Gastroesophageal sphincter (tissue), 3 donors: ENCODE measurements around the gene FAM83D.

ENCODE experiments used
- CTCF ChIP-seq, 4 experiments: fragments of 200-600 bp in 2 of 4; fragments of 450-650 bp in 2 of 4; sonication (generic) in 1 of 4; IDR thresholded peaks; one replicate each; pipeline ENCODE4 v1.5.1; 2017 to 2019; ENCODE audit warnings: antibody characterized with exemption in 4 of 4, mild to moderate bottlenecking in 2 of 4, moderate library complexity in 2 of 4
- EP300 ChIP-seq: sonication (generic); formaldehyde crosslinking; IDR thresholded peaks from one replicate; pipeline ENCODE4 v1.6.1; 2017; ENCODE audit warnings: antibody characterized with exemption, mild to moderate bottlenecking
- POLR2A ChIP-seq, 2 donors: fragments of 450-650 bp; IDR thresholded peaks; one replicate each; pipeline ENCODE4 v1.6.1; 2017; ENCODE audit warnings: antibody characterized with exemption in 2 of 2, mild to moderate bottlenecking in 2 of 2, moderate library complexity in 1 of 2
- POLR2AphosphoS5 ChIP-seq: sonication (generic); formaldehyde crosslinking; IDR thresholded peaks from one replicate; pipeline ENCODE4 v1.6.1; 2017; ENCODE audit warnings: antibody characterized with exemption

- TF ChIP-seq EP300, result no peak
- TF ChIP-seq POLR2A (IDR thresholded peaks at IDR 0.05), result no peak
- TF ChIP-seq CTCF (IDR thresholded peaks at IDR 0.05), result no peak
- TF ChIP-seq POLR2AphosphoS5, result no peak
Measured at GRCh38 chr20:38952153-38952552, 25.9 kb downstream of the FAM83D start.
